GM12878 (cell line): ENCODE measurements around the gene ESYT2. TPM values are rescaled to one million over a fixed set of nuclear protein-coding genes. Genes with fewer than 3 reads are reported as not detected.

Experiments used
- ATAC-seq: fragments of 200-7000 bp; cut with Tn5 transposase; 3 replicates; pipeline ENCODE4 v1.9.1; 2020; ENCODE audit warnings: mild to moderate bottlenecking, moderate library complexity
- BruUV-seq: library from RNA; stranded (reverse); fragments of 400-500 nt; replicated peaks from 2 replicates; lab custom pipeline; 2021; lab: Mats Ljungman, UMichigan
- CTCF ChIA-PET: fragments of 300-600 bp; sonication (Branson Sonifier 250); formaldehyde crosslinking; extraction: SDS; loops from one replicate; lab custom pipeline; 2021; ENCODE audit warnings: inconsistent platforms; lab: Yijun Ruan, JAX
- POLR2A ChIA-PET: fragments of 350-600 bp; formaldehyde crosslinking; extraction: SDS; loops from one replicate; lab custom pipeline; 2021; ENCODE audit warnings: inconsistent platforms; lab: Charles Lee
- RAD21 ChIA-PET: fragments of 300-600 bp; sonication (Branson Sonifier 250); formaldehyde crosslinking; loops from one replicate; lab custom pipeline; 2023; ENCODE audit warnings: antibody characterized with exemption; ENCODE audit not compliant: unreplicated experiment; lab: Charles Lee
- SMC1A ChIA-PET: fragments of 300-600 bp; sonication (Branson Sonifier 250); formaldehyde crosslinking; loops from one replicate; lab custom pipeline; 2023; ENCODE audit not compliant: unreplicated experiment, uncharacterized antibody; lab: Charles Lee
- DNase-seq: peaks from one replicate; pipeline ENCODE4 v3.0.0-alpha.2; 2011; ENCODE audit warnings: low read depth, low spot score
- FAIRE-seq: peaks from 3 replicates; lab custom pipeline; 2011; peaks lifted over from hg19 to GRCh38; lab: Jason Lieb, UNC
- H2AFZ ChIP-seq: 2 replicates; pipeline ENCODE4 v1.6.0; 2011; ENCODE audit warnings: low read depth, low read length, control low read depth; ENCODE audit not compliant: control insufficient read depth
- H3K27ac ChIP-seq: 2 replicates; pipeline ENCODE4 v1.5.1; 2011; ENCODE audit warnings: control low read depth; ENCODE audit not compliant: control insufficient read depth, insufficient read depth
- H3K27me3 ChIP-seq, 2 experiments: replicated peaks in 1 of 2; 2 replicates each; pipeline versions ENCODE4 v1.6.0 to v1.6.1; 2011; ENCODE audit warnings: low read length in 1 of 2; ENCODE audit not compliant: control insufficient read depth in 2 of 2, insufficient read depth in 2 of 2
- H3K36me3 ChIP-seq, 2 experiments: 2 replicates each; pipeline ENCODE4 v1.5.1; 2011; ENCODE audit warnings: low read length in 1 of 2; ENCODE audit not compliant: control insufficient read depth in 2 of 2, insufficient read depth in 2 of 2
- H3K4me1 ChIP-seq: 2 replicates; pipeline ENCODE4 v1.6.1; 2011; ENCODE audit warnings: mild to moderate bottlenecking, low read length, moderate library complexity, mixed read lengths; ENCODE audit not compliant: control insufficient read depth, insufficient read depth
- H3K4me2 ChIP-seq: 2 replicates; pipeline ENCODE4 v1.6.0; 2011; ENCODE audit warnings: control low read depth; ENCODE audit not compliant: control insufficient read depth, insufficient read depth
- H3K4me3 ChIP-seq: fragments of 200-600 bp; sonication (generic); 2 replicates; pipeline ENCODE4 v1.5.1; 2016
- H3K79me2 ChIP-seq: 2 replicates; pipeline ENCODE4 v1.6.0; 2011; ENCODE audit warnings: low read length; ENCODE audit not compliant: control insufficient read depth, insufficient read depth
- H3K9ac ChIP-seq: 2 replicates; pipeline ENCODE4 v1.8.0; 2011; ENCODE audit warnings: low read length, control low read depth, mixed read lengths; ENCODE audit not compliant: control insufficient read depth, insufficient read depth
- H3K9me3 ChIP-seq: replicated peaks from 3 replicates; pipeline ENCODE4 v1.5.1; 2011; ENCODE audit warnings: mild to moderate bottlenecking, low read length; ENCODE audit not compliant: control insufficient read depth, insufficient read depth
- H4K20me1 ChIP-seq: 2 replicates; pipeline ENCODE4 v1.6.0; 2011; ENCODE audit not compliant: control insufficient read depth, insufficient read depth
- BCL11A ChIP-seq: IDR thresholded peaks from 2 replicates; pipeline ENCODE4 v1.6.1; 2011; ENCODE audit warnings: low read depth, low read length
- CREB1 ChIP-seq: IDR thresholded peaks from 2 replicates; pipeline ENCODE4 v1.6.1; 2012; ENCODE audit warnings: low read depth, mild to moderate bottlenecking, inconsistent platforms
- ELK1 ChIP-seq: IDR thresholded peaks from 2 replicates; pipeline ENCODE4 v1.6.1; 2012; ENCODE audit warnings: low read depth, low read length, improper control_type of control experiment
- GATAD2B ChIP-seq: fragments of 450-650 bp; conservative IDR thresholded peaks from 2 replicates; pipeline ENCODE4 v1.6.1; 2017; ENCODE audit warnings: low read depth, mild to moderate bottlenecking, moderate library complexity
- IKZF2 ChIP-seq, 2 experiments: fragments of 450-650 bp; IDR thresholded peaks; 2 replicates each; pipeline ENCODE4 v1.6.1; 2017; ENCODE audit warnings: mild to moderate bottlenecking in 2 of 2, moderate library complexity in 2 of 2
- MEF2A ChIP-seq: IDR thresholded peaks from 2 replicates; pipeline ENCODE4 v1.6.1; 2011; ENCODE audit warnings: low read depth, mild to moderate bottlenecking, low read length, moderate library complexity; ENCODE audit not compliant: insufficient read depth
- MYB ChIP-seq: fragments of 150-350 bp; IDR thresholded peaks from 2 replicates; pipeline ENCODE4 v1.6.1; 2014; ENCODE audit warnings: mild to moderate bottlenecking, low read depth, low read length, borderline replicate concordance
- NFYB ChIP-seq: IDR thresholded peaks from 2 replicates; pipeline ENCODE4 v1.6.1; 2011; ENCODE audit warnings: low read depth, mild to moderate bottlenecking, low read length, improper control_type of control experiment, moderate library complexity; ENCODE audit not compliant: insufficient read depth
- SMARCA5 ChIP-seq: fragments of 450-650 bp; IDR thresholded peaks from 2 replicates; pipeline ENCODE4 v1.6.1; 2017; ENCODE audit warnings: mild to moderate bottlenecking
- SREBF2 ChIP-seq: IDR thresholded peaks from 2 replicates; pipeline ENCODE4 v1.6.1; 2012; ENCODE audit warnings: mild to moderate bottlenecking, low read length
- WRNIP1 ChIP-seq: IDR thresholded peaks from 2 replicates; pipeline ENCODE4 v1.6.1; 2011; ENCODE audit warnings: low read depth, low read length, improper control_type of control experiment, borderline replicate concordance
- ZNF217 ChIP-seq: fragments of 450-650 bp; IDR thresholded peaks from 2 replicates; pipeline ENCODE4 v1.6.1; 2017; ENCODE audit warnings: antibody characterized with exemption, mild to moderate bottlenecking
- WGBS: methylation state at CpG from one replicate; pipeline ENCODE4 v1.1.6; 2016; ENCODE audit warnings: low lambda C conversion rate; ENCODE audit not compliant: insufficient replicate concordance, insufficient coverage; ENCODE audit errors: missing lambda C conversion rate; 5-methylcytosine and 5-hydroxymethylcytosine counted together
- in situ Hi-C: fragments of 300-500 bp; cut with MboI; formaldehyde crosslinking; loops from 9 replicates; pipeline ENCODE4 v1.14.3; 2018; ENCODE audit warnings: mixed read lengths
- intact Hi-C: fragments of 100-400 bp; cut with micrococcal nuclease; formaldehyde crosslinking; loops from one replicate; pipeline ENCODE4 v1.14.2; 2022; ENCODE audit not compliant: unreplicated experiment
- polyA plus RNA-seq, 11 experiments: library from polyadenylated mRNA; depleted of rRNA in 4 of 11; unstranded in 6 of 11; stranded (reverse) in 5 of 11; fragments of >200 nt; fragmentation: Nextera tagmentation in 4 of 11; fragmentation: Illumina TruSeq in 1 of 11; extraction: Ambion mirVana in 4 of 11; extraction: Trizol in 1 of 11; gene quantifications; 1 replicate in 1 of 11; 2 replicates in 10 of 11; pipeline versions ENCODE4 v1.2.1 to v1.2.3, GENCODE V29; 2011 to 2016; ENCODE audit warnings: inconsistent platforms in 2 of 11, missing spikeins in 2 of 11, low read depth in 1 of 11
- total RNA-seq, 4 experiments: library from RNA; depleted of rRNA in 3 of 4; stranded (reverse); fragments of >200 nt in 3 of 4; fragmentation: Illumina TruSeq in 1 of 4; extraction: Trizol in 1 of 4; gene quantifications; 2 replicates each; pipeline versions ENCODE4 v1.2.1 to v1.2.3, GENCODE V29; 2013 to 2021
- TF ChIP-seq, protein P1 (sequence below): IDR thresholded peaks from 2 replicates; pipeline ENCODE4 v1.6.1; 2012; ENCODE audit warnings: low read length, inconsistent platforms

Gene ESYT2
- total and polyA plus RNA-seq, 10 of the 15 experiments (the other 5 are each of a cell fraction or from before 2014, with no cell fraction given) = 1.9 to 44.6 (median 21.4) TPM

DNA sequence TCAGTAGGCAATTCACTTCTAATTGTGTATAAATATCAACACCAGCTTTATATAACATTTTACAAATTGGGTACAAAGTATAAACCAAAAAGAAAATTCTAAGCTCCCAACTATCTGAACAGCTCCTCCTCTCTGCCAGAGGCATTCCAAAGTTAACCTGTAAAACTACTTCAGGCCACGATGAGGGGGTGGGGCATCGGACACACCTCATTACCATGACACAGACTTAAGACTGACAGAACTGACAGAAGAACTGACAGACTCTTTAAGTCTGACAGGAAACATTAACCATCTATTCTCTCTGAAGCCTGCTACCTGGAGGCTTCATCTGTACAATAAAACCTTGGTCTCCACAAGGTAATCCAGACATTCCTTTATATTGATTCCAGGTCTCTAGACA lies 12.3 kb downstream of the ESYT2 start:
- SMC1A ChIA-PET = interaction anchor here (0.7 to 1.7 kb wide), 4 partner anchors 29 to 160 kb away, joined by 3 to 7 read pairs (median 4); no protein-coding TSS in a partner anchor
- no peak overlapping the region for H2AFZ ChIP-seq
- POLR2A ChIA-PET = interaction anchor here (0.5 to 1.6 kb wide), 3 partner anchors 43 to 88 kb away, joined by 4 to 13 read pairs (median 5); no protein-coding TSS in a partner anchor
- intact Hi-C loops = no loop called here
- H3K4me3 ChIP-seq = no peak overlapping the region
- TF ChIP-seq BCL11A = no peak
- no peak for TF ChIP-seq MEF2A
- TF ChIP-seq IKZF2 (IDR thresholded peaks at IDR 0.05) = no peak
- no peak for TF ChIP-seq WRNIP1
- no TSS peak for BruUV-seq
- no peak for ATAC-seq
- no peak overlapping the region for H3K9ac ChIP-seq
- WGBS = 98% methylated on average over 2 of the region's 2 CpGs
- no peaks in the 10 kb centered on the region; a peak in 1 of 4 replicates for H3K36me3 ChIP-seq
- peaks cover 39% of the 10 kb centered on the region for H3K79me2 ChIP-seq
- in situ Hi-C loops = no loop called here
- H3K27ac ChIP-seq = no peak overlapping the region
- FAIRE-seq = no peak
- peaks cover 6% of the 10 kb centered on the region; the same call in 1 of the 2 replicates for H3K4me1 ChIP-seq
- RAD21 ChIA-PET = no interaction called here
- CTCF ChIA-PET = interaction anchor here (0.9 to 3.2 kb wide), 2 partner anchors 12 to 160 kb away, joined by 3 to 12 read pairs; partner anchors contain the start of gene ESYT2
- DNase-seq = no peak
- H3K27me3 ChIP-seq = no peaks in the 10 kb centered on the region
- no peak overlapping the region for H3K4me2 ChIP-seq
- no peaks in the 10 kb centered on the region for H4K20me1 ChIP-seq
- H3K9me3 ChIP-seq = no peaks in the 10 kb centered on the region

- CTCF ChIA-PET = interaction anchor here (0.6 to 3.2 kb wide), 3 partner anchors 12 to 160 kb away, joined by 4 to 12 read pairs (median 4); partner anchors contain the start of gene ESYT2
- no TSS peak for BruUV-seq
- TF ChIP-seq SMARCA5 (no peak), NFYB (no peak), ZNF217 (no peak), CREB1 (no peak), SREBF2 (no peak), MYB (no peak), ELK1 (no peak), GATAD2B (no peak)
- TF ChIP-seq, protein P1, sequence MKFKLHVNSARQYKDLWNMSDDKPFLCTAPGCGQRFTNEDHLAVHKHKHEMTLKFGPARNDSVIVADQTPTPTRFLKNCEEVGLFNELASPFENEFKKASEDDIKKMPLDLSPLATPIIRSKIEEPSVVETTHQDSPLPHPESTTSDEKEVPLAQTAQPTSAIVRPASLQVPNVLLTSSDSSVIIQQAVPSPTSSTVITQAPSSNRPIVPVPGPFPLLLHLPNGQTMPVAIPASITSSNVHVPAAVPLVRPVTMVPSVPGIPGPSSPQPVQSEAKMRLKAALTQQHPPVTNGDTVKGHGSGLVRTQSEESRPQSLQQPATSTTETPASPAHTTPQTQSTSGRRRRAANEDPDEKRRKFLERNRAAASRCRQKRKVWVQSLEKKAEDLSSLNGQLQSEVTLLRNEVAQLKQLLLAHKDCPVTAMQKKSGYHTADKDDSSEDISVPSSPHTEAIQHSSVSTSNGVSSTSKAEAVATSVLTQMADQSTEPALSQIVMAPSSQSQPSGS = no peak
These were observed 13.0 kb downstream of the ESYT2 start for GRCh38 chr7:158816271-158816670.

More at GRCh38 chr7:158816271-158816670, 13.0 kb downstream of the ESYT2 start:
- intact Hi-C loops = no loop called here
- Histone ChIP-seq H3K4me2 (no peak overlapping the region), H3K36me3 (no peaks in the 10 kb centered on the region; a peak in 1 of 4 replicates), H3K9me3 (no peaks in the 10 kb centered on the region), H2AFZ (no peak overlapping the region), H3K79me2 (peaks cover 35% of the 10 kb centered on the region), H3K27ac (no peak overlapping the region), H3K27me3 (no peaks in the 10 kb centered on the region), H3K9ac (no peak overlapping the region), H4K20me1 (no peaks in the 10 kb centered on the region), H3K4me1 (peaks cover 6% of the 10 kb centered on the region; the same call in 1 of the 2 replicates), H3K4me3 (no peak overlapping the region)
- DNase-seq (no peak), FAIRE-seq (no peak), ATAC-seq (no peak)
- ChIA-PET SMC1A (interaction anchor here (0.6 to 1.7 kb wide), 6 partner anchors 10 to 161 kb away, joined by 3 to 7 read pairs (median 4); no protein-coding TSS in a partner anchor), POLR2A (interaction anchor here (1.6 kb wide), 1 partner anchor 48 kb away, joined by 13 read pairs; no protein-coding TSS in a partner anchor), RAD21 (no interaction called here)
- in situ Hi-C loops = no loop called here
- WGBS = 65% methylated on average over 3 of the region's 3 CpGs
